Kidney epithelial cell (primary cell): ENCODE results near the gene ADK. TPM values are rescaled to one million over a fixed set of nuclear protein-coding genes. Genes with fewer than 3 reads are reported as not detected.

Source experiments
- DNase-seq: peaks from one replicate; pipeline ENCODE4 v3.0.0-alpha.2; 2010; ENCODE audit warnings: low read depth
- H3K27me3 ChIP-seq: 2 replicates; pipeline ENCODE4 v1.6.0; 2011; ENCODE audit warnings: low read length; ENCODE audit not compliant: control insufficient read depth, insufficient read depth
- H3K36me3 ChIP-seq: 2 replicates; pipeline ENCODE4 v1.5.1; 2011; ENCODE audit warnings: low read length; ENCODE audit not compliant: control insufficient read depth, insufficient read depth
- H3K4me3 ChIP-seq: 2 replicates; pipeline ENCODE4 v1.5.1; 2011; ENCODE audit warnings: low read depth, mild to moderate bottlenecking, control low read depth, low read length
- total RNA-seq: library from RNA; depleted of rRNA; stranded (reverse); fragments of >200 nt; gene quantifications from 2 replicates; pipeline ENCODE4 v1.2.3, GENCODE V29; 2015
- TF ChIP-seq, protein P1 (sequence below): IDR thresholded peaks from 2 replicates; pipeline ENCODE4 v1.5.1; 2011; ENCODE audit warnings: mild to moderate bottlenecking, moderate library complexity, low read length, control low read depth, inconsistent platforms; ENCODE audit not compliant: insufficient read depth, poor library complexity, severe bottlenecking

ADK gene
- total RNA-seq, 1 donor from 2014 or later = 43.6 TPM

- Histone ChIP-seq H3K4me3 (no peak overlapping the region), H3K36me3 (no peaks in the 10 kb centered on the region), H3K27me3 (no peaks in the 10 kb centered on the region)
- no peak for DNase-seq
- TF ChIP-seq, protein P1, sequence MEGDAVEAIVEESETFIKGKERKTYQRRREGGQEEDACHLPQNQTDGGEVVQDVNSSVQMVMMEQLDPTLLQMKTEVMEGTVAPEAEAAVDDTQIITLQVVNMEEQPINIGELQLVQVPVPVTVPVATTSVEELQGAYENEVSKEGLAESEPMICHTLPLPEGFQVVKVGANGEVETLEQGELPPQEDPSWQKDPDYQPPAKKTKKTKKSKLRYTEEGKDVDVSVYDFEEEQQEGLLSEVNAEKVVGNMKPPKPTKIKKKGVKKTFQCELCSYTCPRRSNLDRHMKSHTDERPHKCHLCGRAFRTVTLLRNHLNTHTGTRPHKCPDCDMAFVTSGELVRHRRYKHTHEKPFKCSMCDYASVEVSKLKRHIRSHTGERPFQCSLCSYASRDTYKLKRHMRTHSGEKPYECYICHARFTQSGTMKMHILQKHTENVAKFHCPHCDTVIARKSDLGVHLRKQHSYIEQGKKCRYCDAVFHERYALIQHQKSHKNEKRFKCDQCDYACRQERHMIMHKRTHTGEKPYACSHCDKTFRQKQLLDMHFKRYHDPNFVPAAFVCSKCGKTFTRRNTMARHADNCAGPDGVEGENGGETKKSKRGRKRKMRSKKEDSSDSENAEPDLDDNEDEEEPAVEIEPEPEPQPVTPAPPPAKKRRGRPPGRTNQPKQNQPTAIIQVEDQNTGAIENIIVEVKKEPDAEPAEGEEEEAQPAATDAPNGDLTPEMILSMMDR = no peak
These were observed 282.0 kb downstream of the ADK start for GRCh38 chr10:74432841-74433594.

GRCh38 chr10:74433595-74433956 is 282.6 kb downstream of the ADK start:
- Histone ChIP-seq H3K27me3 (no peaks in the 10 kb centered on the region), H3K4me3 (no peak overlapping the region), H3K36me3 (no peaks in the 10 kb centered on the region)
- DNase-seq = no peak
- TF ChIP-seq, protein P1 = no peak

DNA sequence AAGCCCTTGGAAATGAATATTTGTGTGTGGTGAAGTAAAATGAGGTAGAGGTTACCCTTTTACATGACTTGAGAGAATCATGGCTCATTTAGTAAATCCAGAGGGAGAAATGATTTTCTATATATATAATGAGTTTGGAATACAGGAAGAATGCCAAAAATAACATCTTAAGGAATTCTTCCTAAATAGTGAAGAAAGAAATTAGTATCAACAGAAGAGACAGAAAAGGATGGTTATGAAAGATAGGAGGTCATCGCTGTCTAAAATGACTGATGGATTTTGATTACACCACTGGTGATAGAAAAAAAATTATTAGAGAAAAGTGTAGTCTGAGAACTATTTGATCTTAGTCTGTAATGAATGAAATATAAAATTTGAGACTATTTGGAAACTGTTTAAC is 283.0 kb downstream of the ADK start:
- Histone ChIP-seq H3K4me3 (no peak overlapping the region), H3K27me3 (no peaks in the 10 kb centered on the region), H3K36me3 (no peaks in the 10 kb centered on the region)
- TF ChIP-seq, protein P1 = no peak
- DNase-seq = no peak

GRCh38 chr10:74434547-74434946 is 283.5 kb downstream of the ADK start:
- no peaks in the 10 kb centered on the region for H3K36me3 ChIP-seq
- no peaks in the 10 kb centered on the region for H3K27me3 ChIP-seq
- TF ChIP-seq, protein P1 = no peak
- no peak overlapping the region for H3K4me3 ChIP-seq
- no peak for DNase-seq

DNA sequence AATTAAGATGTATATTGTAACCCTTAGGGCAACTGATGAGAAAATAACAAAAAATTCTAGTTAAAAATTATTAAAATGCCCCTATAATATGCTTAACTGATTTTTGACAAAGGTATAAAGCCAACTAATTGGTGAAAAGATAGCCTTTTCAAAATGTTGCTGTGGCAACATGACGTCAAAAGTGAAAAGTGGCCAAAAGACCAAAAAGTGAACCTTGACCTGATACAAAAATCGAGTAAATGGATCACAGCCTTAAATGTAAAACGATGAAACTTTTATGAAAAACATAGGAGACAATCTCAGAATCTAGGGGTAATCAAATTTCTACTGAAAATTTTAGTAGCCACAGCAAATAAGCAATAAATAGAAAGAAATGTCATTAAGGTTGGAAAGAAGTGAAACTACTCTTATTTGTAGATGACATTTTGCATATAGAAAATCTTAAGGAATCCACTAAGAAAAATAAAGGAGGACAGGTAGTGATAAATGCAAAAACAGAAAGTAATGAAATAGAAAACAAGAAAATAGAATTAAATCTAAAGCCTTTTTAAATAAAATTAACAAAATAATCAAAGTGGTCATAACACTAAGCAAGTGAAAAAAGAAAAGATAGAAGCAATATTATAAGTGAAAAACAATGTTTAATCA is 285.6 kb downstream of the ADK start:
- no peak for DNase-seq
- TF ChIP-seq, protein P1 = no peak

More for the DNA sequence above, 285.6 kb downstream of the ADK start:
- no peak overlapping the region for H3K4me3 ChIP-seq
- H3K36me3 ChIP-seq = no peaks in the 10 kb centered on the region
- no peaks in the 10 kb centered on the region for H3K27me3 ChIP-seq
